GM12878 (cell line): ENCODE data around the gene TMEM255B. TPM values are rescaled to one million over a fixed set of nuclear protein-coding genes. Genes with fewer than 3 reads are reported as not detected.

ENCODE experiments used
- ATAC-seq: fragments of 200-7000 bp; cut with Tn5 transposase; 3 replicates; pipeline ENCODE4 v1.9.1; 2020; ENCODE audit warnings: mild to moderate bottlenecking, moderate library complexity
- BruUV-seq: library from RNA; stranded (reverse); fragments of 400-500 nt; replicated peaks from 2 replicates; lab custom pipeline; 2021; lab: Mats Ljungman, UMichigan
- CTCF ChIA-PET: fragments of 300-600 bp; sonication (Branson Sonifier 250); formaldehyde crosslinking; extraction: SDS; loops from one replicate; lab custom pipeline; 2021; ENCODE audit warnings: inconsistent platforms; lab: Yijun Ruan, JAX
- POLR2A ChIA-PET: fragments of 350-600 bp; formaldehyde crosslinking; extraction: SDS; loops from one replicate; lab custom pipeline; 2021; ENCODE audit warnings: inconsistent platforms; lab: Charles Lee
- RAD21 ChIA-PET: fragments of 300-600 bp; sonication (Branson Sonifier 250); formaldehyde crosslinking; loops from one replicate; lab custom pipeline; 2023; ENCODE audit warnings: antibody characterized with exemption; ENCODE audit not compliant: unreplicated experiment; lab: Charles Lee
- SMC1A ChIA-PET: fragments of 300-600 bp; sonication (Branson Sonifier 250); formaldehyde crosslinking; loops from one replicate; lab custom pipeline; 2023; ENCODE audit not compliant: unreplicated experiment, uncharacterized antibody; lab: Charles Lee
- DNase-seq: peaks from one replicate; pipeline ENCODE4 v3.0.0-alpha.2; 2011; ENCODE audit warnings: low read depth, low spot score
- FAIRE-seq: peaks from 3 replicates; lab custom pipeline; 2011; peaks lifted over from hg19 to GRCh38; lab: Jason Lieb, UNC
- H2AFZ ChIP-seq: 2 replicates; pipeline ENCODE4 v1.6.0; 2011; ENCODE audit warnings: low read depth, low read length, control low read depth; ENCODE audit not compliant: control insufficient read depth
- H3K27ac ChIP-seq: 2 replicates; pipeline ENCODE4 v1.5.1; 2011; ENCODE audit warnings: control low read depth; ENCODE audit not compliant: control insufficient read depth, insufficient read depth
- H3K27me3 ChIP-seq, 2 experiments: replicated peaks in 1 of 2; 2 replicates each; pipeline versions ENCODE4 v1.6.0 to v1.6.1; 2011; ENCODE audit warnings: low read length in 1 of 2; ENCODE audit not compliant: control insufficient read depth in 2 of 2, insufficient read depth in 2 of 2
- H3K36me3 ChIP-seq, 2 experiments: 2 replicates each; pipeline ENCODE4 v1.5.1; 2011; ENCODE audit warnings: low read length in 1 of 2; ENCODE audit not compliant: control insufficient read depth in 2 of 2, insufficient read depth in 2 of 2
- H3K4me1 ChIP-seq: 2 replicates; pipeline ENCODE4 v1.6.1; 2011; ENCODE audit warnings: mild to moderate bottlenecking, low read length, moderate library complexity, mixed read lengths; ENCODE audit not compliant: control insufficient read depth, insufficient read depth
- H3K4me2 ChIP-seq: 2 replicates; pipeline ENCODE4 v1.6.0; 2011; ENCODE audit warnings: control low read depth; ENCODE audit not compliant: control insufficient read depth, insufficient read depth
- H3K4me3 ChIP-seq: fragments of 200-600 bp; sonication (generic); 2 replicates; pipeline ENCODE4 v1.5.1; 2016
- H3K79me2 ChIP-seq: 2 replicates; pipeline ENCODE4 v1.6.0; 2011; ENCODE audit warnings: low read length; ENCODE audit not compliant: control insufficient read depth, insufficient read depth
- H3K9ac ChIP-seq: 2 replicates; pipeline ENCODE4 v1.8.0; 2011; ENCODE audit warnings: low read length, control low read depth, mixed read lengths; ENCODE audit not compliant: control insufficient read depth, insufficient read depth
- H3K9me3 ChIP-seq: replicated peaks from 3 replicates; pipeline ENCODE4 v1.5.1; 2011; ENCODE audit warnings: mild to moderate bottlenecking, low read length; ENCODE audit not compliant: control insufficient read depth, insufficient read depth
- H4K20me1 ChIP-seq: 2 replicates; pipeline ENCODE4 v1.6.0; 2011; ENCODE audit not compliant: control insufficient read depth, insufficient read depth
- EGR1 ChIP-seq, 2 experiments: IDR thresholded peaks; 1 replicate in 1 of 2; 2 replicates in 1 of 2; pipeline ENCODE4 v1.6.1; 2011 to 2012; ENCODE audit warnings: low read depth in 2 of 2, low read length in 2 of 2, borderline replicate concordance in 1 of 2, mild to moderate bottlenecking in 1 of 2, moderate library complexity in 1 of 2
- EP300 ChIP-seq, 2 experiments: fragments of 150-350 bp in 1 of 2; IDR thresholded peaks; 2 replicates each; pipeline ENCODE4 v1.6.1; 2011 to 2012; ENCODE audit warnings: low read depth in 2 of 2, low read length in 2 of 2, borderline replicate concordance in 1 of 2, improper control_type of control experiment in 1 of 2, inconsistent platforms in 1 of 2; ENCODE audit not compliant: control insufficient read depth in 1 of 2
- FOXK2 ChIP-seq: fragments of 450-650 bp; IDR thresholded peaks from 2 replicates; pipeline ENCODE4 v1.6.1; 2017; ENCODE audit warnings: mild to moderate bottlenecking, moderate library complexity
- HDGF ChIP-seq: fragments of 450-650 bp; IDR thresholded peaks from 2 replicates; pipeline ENCODE4 v1.6.1; 2016; ENCODE audit warnings: antibody characterized with exemption
- MYC ChIP-seq: IDR thresholded peaks from 2 replicates; pipeline ENCODE4 v1.6.1; 2011; ENCODE audit warnings: mild to moderate bottlenecking, low read length, moderate library complexity, inconsistent platforms; ENCODE audit not compliant: insufficient read depth, insufficient replicate concordance, insufficient read length, severe bottlenecking
- NFXL1 ChIP-seq: fragments of 450-650 bp; IDR thresholded peaks from 2 replicates; pipeline ENCODE4 v1.6.1; 2017; ENCODE audit warnings: antibody characterized with exemption, mild to moderate bottlenecking, borderline replicate concordance
- POLR2AphosphoS5 ChIP-seq: IDR thresholded peaks from 2 replicates; pipeline ENCODE4 v1.6.1; 2011; ENCODE audit warnings: mild to moderate bottlenecking, low read length, inconsistent platforms
- RB1 ChIP-seq: fragments of 450-650 bp; formaldehyde crosslinking; IDR thresholded peaks from 2 replicates; pipeline ENCODE4 v1.6.1; 2017; ENCODE audit warnings: mild to moderate bottlenecking, borderline replicate concordance
- SPI1 ChIP-seq: IDR thresholded peaks from 2 replicates; pipeline ENCODE4 v1.6.1; 2011; ENCODE audit warnings: low read depth, mild to moderate bottlenecking, low read length, moderate library complexity, borderline replicate concordance; ENCODE audit not compliant: insufficient read depth
- TBL1XR1 ChIP-seq: IDR thresholded peaks from 2 replicates; pipeline ENCODE4 v1.6.1; 2012; ENCODE audit warnings: low read depth, low read length, improper control_type of control experiment
- ZNF274 ChIP-seq: IDR thresholded peaks from one replicate; pipeline ENCODE4 v1.8.0; 2011; ENCODE audit not compliant: insufficient read length, insufficient read depth
- ZSCAN29 ChIP-seq: fragments of 450-650 bp; IDR thresholded peaks from 2 replicates; pipeline ENCODE4 v1.6.1; 2017; ENCODE audit warnings: mild to moderate bottlenecking, moderate library complexity
- WGBS: methylation state at CpG from one replicate; pipeline ENCODE4 v1.1.6; 2016; ENCODE audit warnings: low lambda C conversion rate; ENCODE audit not compliant: insufficient replicate concordance, insufficient coverage; ENCODE audit errors: missing lambda C conversion rate; 5-methylcytosine and 5-hydroxymethylcytosine counted together
- in situ Hi-C: fragments of 300-500 bp; cut with MboI; formaldehyde crosslinking; loops from 9 replicates; pipeline ENCODE4 v1.14.3; 2018; ENCODE audit warnings: mixed read lengths
- intact Hi-C: fragments of 100-400 bp; cut with micrococcal nuclease; formaldehyde crosslinking; loops from one replicate; pipeline ENCODE4 v1.14.2; 2022; ENCODE audit not compliant: unreplicated experiment
- polyA plus RNA-seq, 11 experiments: library from polyadenylated mRNA; depleted of rRNA in 4 of 11; unstranded in 6 of 11; stranded (reverse) in 5 of 11; fragments of >200 nt; fragmentation: Nextera tagmentation in 4 of 11; fragmentation: Illumina TruSeq in 1 of 11; extraction: Ambion mirVana in 4 of 11; extraction: Trizol in 1 of 11; gene quantifications; 1 replicate in 1 of 11; 2 replicates in 10 of 11; pipeline versions ENCODE4 v1.2.1 to v1.2.3, GENCODE V29; 2011 to 2016; ENCODE audit warnings: inconsistent platforms in 2 of 11, missing spikeins in 2 of 11, low read depth in 1 of 11
- total RNA-seq, 4 experiments: library from RNA; depleted of rRNA in 3 of 4; stranded (reverse); fragments of >200 nt in 3 of 4; fragmentation: Illumina TruSeq in 1 of 4; extraction: Trizol in 1 of 4; gene quantifications; 2 replicates each; pipeline versions ENCODE4 v1.2.1 to v1.2.3, GENCODE V29; 2013 to 2021

TMEM255B gene
- total and polyA plus RNA-seq, 10 of the 15 experiments (the other 5 are each of a cell fraction or from before 2014, with no cell fraction given), result 0.04 to 0.62 (median 0.13) TPM; not detected in 3

DNA sequence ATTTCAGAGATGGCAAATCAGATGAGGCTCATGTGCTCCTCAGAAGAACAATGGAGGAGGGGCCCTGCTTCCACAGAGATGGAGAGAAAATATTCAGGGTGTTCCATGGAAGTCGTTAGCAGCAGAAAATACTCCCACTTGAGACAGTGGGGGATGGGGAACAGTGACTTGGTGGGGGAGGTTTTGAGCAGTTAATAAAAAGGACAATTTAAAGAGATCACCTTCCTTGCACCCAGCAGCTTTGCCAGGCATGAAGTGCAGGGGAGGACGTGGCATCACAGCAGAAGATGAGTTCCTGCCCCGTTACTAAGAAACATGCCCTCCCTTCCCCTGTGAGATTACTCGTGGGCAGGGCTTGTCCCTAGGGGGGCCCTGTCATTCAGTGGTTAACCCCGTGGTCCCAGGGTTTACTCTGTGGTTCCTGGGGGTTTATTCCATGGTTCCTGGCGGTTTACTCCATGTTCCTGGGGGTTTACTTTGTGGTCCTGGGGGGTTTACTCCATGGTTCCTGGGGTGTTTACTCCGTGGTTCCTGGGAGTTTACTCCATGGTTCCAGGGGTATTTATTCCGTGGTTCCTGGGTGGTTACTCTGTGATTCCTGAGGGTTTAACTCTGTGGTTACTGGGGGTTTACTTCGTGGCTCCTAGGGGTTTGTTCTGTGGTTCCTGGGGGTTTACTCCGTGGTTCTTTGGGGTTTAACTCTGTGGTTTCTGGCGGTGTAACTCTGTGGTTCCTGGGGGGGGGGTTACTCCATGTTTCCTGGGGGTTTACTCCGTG lies 49.2 kb downstream of the TMEM255B start:
- TF ChIP-seq TBL1XR1 (no peak), SPI1 (no peak), EGR1 (IDR thresholded peaks at IDR 0.05; ENCODE audit: borderline replicate concordance in 1 of 2, low read depth in 2 of 2, low read length in 2 of 2) (no peak), HDGF (no peak), RB1 (no peak), POLR2AphosphoS5 (no peak), NFXL1 (no peak), EP300 (IDR thresholded peaks at IDR 0.05; ENCODE audit: borderline replicate concordance in 1 of 2, control insufficient read depth in 1 of 2, low read depth in 2 of 2, low read length in 2 of 2) (no peak), MYC (no peak), ZNF274 (no peak), FOXK2 (no peak), ZSCAN29 (no peak)
- Histone ChIP-seq H3K27me3 (no peaks in the 10 kb centered on the region), H3K4me2 (no peak overlapping the region), H3K79me2 (no peaks in the 10 kb centered on the region), H2AFZ (no peak overlapping the region), H3K36me3 (no peaks in the 10 kb centered on the region), H4K20me1 (no peaks in the 10 kb centered on the region), H3K9me3 (peaks cover 7% of the 10 kb centered on the region; the same call in 2 of the 3 replicates), H3K4me1 (no peaks in the 10 kb centered on the region), H3K4me3 (no peak overlapping the region), H3K27ac (no peak overlapping the region), H3K9ac (no peak overlapping the region)
- DNase-seq, result no peak
- FAIRE-seq, result no peak
- WGBS, result 3% methylated on average over 12 of the region's 12 CpGs
- ChIA-PET POLR2A (no interaction called here), CTCF (no interaction called here), RAD21 (no interaction called here), SMC1A (no interaction called here)
- no peak for ATAC-seq
- in situ Hi-C loops, result no loop called here
- intact Hi-C loops, result no loop called here
- no TSS peak for BruUV-seq
